GM19372 (cell line): ENCODE measurements around the gene ADA.

Source experiments
- ATAC-seq: cut with Tn5 transposase; IDR thresholded peaks from one replicate; pipeline ENCODE4 v1.9.1; 2021; ENCODE audit warnings: mild to moderate bottlenecking, low read depth, moderate library complexity; ENCODE audit not compliant: unreplicated experiment

Gene ADA

GRCh38 chr20:44646641-44647274 is 4.7 kb downstream of the ADA start:
- ATAC-seq: peak; percentile 49

DNA sequence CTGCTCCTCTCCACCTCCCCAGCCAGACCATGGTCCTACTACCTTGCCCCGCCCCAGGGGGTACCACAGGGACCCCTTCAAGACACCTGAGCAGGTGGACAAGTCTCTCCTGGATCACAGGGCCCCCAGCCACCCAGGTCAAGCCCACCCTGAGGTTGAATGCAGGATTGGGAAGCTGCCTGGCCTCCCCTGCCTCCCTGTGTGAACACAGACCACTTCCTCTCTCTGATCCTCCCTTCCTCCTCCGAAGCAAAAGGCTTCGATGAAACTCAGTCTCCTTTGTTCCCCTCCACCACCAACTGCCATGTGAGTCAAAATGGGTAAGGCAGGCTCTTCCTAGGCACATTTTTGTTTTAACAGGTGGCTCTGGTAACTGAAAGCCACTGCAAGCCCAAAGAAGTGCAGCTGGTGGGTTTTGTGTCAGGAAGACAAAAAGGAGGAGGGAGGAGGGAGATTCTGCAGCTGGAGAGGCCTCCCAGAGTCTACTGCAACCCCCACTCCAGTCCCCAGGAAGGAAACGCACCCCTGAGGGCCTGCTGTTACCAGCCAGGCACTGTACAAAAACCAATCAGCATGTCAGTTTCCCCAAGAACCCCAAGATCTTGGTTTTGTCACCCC is 5.4 kb downstream of the ADA start:
- no peak for ATAC-seq

- no peak for ATAC-seq
These were observed 6.8 kb downstream of the ADA start for GRCh38 chr20:44644667-44645131.

DNA sequence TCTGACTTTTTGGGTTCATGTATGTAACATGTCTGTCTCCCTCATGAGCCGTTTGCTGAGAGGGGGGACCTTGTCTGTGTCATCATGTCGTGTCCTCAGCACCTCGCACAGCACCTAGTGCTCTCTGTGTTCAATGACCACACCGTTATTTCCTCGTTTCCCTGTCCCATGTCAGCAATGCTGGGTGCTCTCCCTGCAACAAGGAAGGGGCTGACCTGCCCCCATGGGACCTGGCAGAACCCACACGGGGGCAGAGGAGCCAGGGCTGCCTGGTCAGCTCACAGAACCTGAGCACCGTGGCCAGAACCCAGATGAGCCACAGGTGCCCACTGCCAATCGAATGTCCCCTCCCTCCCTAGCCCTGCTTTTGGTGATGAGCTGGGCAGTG is 7.3 kb downstream of the ADA start:
- no peak for ATAC-seq

GRCh38 chr20:44643596-44644229 is 7.8 kb downstream of the ADA start:
- no peak for ATAC-seq

- ATAC-seq: no peak
These were observed 8.4 kb downstream of the ADA start for GRCh38 chr20:44643154-44643519.

- ATAC-seq: no peak
These were observed 9.0 kb downstream of the ADA start for GRCh38 chr20:44642203-44643153.

DNA sequence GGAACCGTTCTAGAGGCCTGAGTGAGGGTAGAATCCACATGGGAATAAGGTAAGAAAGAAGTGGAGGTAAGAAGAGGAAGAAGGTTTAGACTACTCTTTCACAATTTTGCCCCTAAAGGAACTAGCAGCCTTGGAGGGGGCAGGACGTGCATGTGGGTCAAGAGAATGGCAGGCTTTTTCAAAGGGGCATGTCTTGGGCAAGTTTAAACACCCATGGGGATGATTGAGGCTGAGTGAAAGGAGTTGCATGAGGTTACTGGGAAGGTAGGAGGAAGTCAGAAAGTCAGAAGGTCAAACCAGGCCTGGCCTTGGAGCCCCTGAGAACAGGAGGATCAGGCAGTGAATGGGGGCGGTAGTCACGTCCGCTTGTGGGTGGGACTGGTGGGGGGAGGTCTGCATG is 10.2 kb downstream of the ADA start:
- ATAC-seq: no peak

DNA sequence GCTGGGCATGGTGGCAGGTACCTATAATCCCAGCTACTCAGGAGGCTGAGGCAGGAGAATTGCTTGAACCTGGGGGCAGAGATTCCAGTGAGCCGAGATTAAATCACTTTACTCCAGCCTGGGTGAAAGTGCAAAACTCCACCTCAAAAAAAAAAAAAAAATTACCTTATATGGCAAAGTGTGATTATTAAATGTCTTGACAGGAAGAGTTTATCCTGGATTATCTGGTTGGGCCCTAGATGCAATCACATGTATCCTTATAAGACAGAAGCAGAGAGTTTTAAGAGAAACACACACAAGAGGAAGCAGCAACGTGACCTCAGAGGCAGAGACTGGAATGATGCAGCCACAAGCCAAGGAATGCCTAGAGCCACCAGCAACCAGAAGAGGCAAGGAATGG is 11.0 kb downstream of the ADA start:
- ATAC-seq: no peak

GRCh38 chr20:44637522-44638372 is 13.8 kb downstream of the ADA start:
- no peak for ATAC-seq

GRCh38 chr20:44637042-44637441 is 14.5 kb downstream of the ADA start:
- ATAC-seq: no peak

DNA sequence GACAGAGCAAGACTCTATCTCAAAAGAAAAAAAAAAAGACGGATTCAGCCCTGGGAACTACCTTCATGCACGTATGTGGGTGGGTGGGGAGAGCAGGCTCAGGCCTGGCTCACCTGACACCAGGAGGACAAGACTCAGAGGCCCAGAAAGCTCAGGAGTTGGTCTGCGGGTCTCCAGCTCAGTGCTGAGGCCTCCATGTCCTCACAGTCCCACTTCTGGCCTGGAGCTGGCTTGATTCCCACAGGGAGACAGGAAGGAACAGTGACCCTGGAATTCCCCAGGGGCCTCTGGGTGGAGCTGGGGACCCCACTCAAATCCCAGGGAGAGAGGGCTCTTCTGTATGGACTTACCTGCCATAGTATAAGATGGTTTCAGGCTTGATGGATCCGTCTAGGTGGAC is 15.6 kb downstream of the ADA start:
- no peak for ATAC-seq

- no peak for ATAC-seq
These were observed 17.5 kb downstream of the ADA start for GRCh38 chr20:44633872-44634600.

- no peak for ATAC-seq
These were observed 18.2 kb downstream of the ADA start for GRCh38 chr20:44633187-44633810.

DNA sequence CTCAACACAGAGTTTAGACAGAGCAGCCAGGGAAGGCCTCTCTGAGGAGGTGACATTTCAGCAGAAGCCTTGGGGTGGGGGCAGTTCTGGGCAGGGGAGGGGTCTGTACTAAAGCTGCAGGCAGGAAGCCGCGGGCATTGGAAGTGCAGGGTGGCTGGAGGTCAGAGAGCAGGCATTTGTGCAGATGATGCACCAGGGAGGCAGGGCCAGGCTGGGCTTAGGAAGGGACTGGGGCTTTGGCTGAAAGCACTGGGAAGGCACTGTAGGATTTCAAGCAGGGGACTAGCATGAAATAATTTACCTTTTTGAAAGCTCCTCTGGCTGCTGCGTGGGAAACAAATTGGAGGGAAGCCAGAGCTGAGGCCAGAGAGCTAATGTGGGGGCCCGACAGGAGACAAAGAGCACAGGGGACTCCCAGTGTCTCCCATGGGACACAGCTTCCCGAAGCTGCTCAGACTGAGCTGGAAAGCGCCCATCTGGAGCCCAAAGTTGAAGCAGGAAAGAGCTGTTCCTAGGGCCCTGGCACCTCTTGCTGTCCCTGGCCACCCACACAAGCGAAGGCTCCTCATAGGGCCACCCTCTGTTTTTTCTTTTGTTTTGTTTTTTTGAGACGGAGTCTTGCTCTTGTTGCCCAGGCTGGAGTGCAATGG is 19.3 kb downstream of the ADA start:
- ATAC-seq: no peak

DNA sequence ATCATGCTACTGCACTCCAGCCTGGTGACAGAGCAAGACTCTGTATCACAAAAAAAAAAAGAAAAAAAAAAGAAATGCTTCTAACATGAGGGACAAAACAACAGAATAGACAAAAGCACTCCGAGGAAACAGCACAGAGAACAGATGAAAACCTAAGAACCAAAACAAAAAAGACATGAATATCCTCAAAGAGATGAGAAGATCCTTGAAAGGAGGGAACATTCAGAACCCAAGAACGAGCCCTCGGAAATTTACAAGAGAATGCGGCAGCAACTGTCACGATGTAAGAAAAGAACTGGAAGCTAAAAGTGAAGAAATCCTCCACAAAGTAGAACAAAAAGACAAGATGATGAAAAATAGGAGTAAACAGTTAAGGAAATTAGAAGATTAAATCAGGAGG is 21.2 kb downstream of the ADA start:
- no peak for ATAC-seq

DNA sequence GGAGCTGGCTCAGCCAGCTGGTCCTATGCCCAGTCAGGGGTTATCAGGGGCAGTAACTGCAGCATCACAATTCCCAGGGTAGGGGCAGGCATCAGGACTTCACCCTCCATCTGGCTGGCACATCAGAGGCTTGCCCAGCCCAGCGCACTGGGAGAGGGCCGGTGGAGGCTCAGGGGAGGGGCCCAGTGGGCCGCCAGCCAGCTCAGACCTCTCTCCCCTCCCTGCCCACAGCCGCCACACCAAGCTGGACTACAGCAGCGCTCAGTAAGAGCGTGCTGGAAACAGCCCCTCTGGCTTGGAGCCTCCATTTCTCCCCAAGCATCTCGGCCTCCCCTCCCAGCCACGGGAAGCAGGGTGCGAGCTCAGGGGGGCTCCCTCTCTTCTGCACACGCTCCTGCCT is 22.0 kb downstream of the ADA start:
- ATAC-seq: no peak

- no peak for ATAC-seq
These were observed 22.5 kb downstream of the ADA start for GRCh38 chr20:44629017-44629385.
